Renal cortex interstitium (tissue), 11 donors: Measurements from ENCODE around the gene REEP1. TPM values are rescaled to one million over a fixed set of nuclear protein-coding genes. Genes with fewer than 3 reads are reported as not detected.
"Not testable (repeated sequence)": the region's sequence is repeated elsewhere in the genome, so short reads cannot be mapped to it uniquely, and the experiment has no call there.

ENCODE experiments used
- DNase-seq, 11 donors: peaks; one replicate each; pipeline ENCODE4 v3.0.0-alpha.2; 2013; ENCODE audit warnings: low read depth in 9 of 11, low spot score in 4 of 11; ENCODE audit errors: extremely low read depth in 1 of 11
- polyA plus RNA-seq, 3 donors: library from polyadenylated mRNA; unstranded; fragments of 120-200 nt; gene quantifications; one replicate each; pipeline ENCODE4 v1.2.1, GENCODE V29; 2013; ENCODE audit not compliant: insufficient read length in 3 of 3

REEP1 gene
- polyA plus RNA-seq, 3 donors: 2.6 to 3.5 (median 3.2) TPM

DNA sequence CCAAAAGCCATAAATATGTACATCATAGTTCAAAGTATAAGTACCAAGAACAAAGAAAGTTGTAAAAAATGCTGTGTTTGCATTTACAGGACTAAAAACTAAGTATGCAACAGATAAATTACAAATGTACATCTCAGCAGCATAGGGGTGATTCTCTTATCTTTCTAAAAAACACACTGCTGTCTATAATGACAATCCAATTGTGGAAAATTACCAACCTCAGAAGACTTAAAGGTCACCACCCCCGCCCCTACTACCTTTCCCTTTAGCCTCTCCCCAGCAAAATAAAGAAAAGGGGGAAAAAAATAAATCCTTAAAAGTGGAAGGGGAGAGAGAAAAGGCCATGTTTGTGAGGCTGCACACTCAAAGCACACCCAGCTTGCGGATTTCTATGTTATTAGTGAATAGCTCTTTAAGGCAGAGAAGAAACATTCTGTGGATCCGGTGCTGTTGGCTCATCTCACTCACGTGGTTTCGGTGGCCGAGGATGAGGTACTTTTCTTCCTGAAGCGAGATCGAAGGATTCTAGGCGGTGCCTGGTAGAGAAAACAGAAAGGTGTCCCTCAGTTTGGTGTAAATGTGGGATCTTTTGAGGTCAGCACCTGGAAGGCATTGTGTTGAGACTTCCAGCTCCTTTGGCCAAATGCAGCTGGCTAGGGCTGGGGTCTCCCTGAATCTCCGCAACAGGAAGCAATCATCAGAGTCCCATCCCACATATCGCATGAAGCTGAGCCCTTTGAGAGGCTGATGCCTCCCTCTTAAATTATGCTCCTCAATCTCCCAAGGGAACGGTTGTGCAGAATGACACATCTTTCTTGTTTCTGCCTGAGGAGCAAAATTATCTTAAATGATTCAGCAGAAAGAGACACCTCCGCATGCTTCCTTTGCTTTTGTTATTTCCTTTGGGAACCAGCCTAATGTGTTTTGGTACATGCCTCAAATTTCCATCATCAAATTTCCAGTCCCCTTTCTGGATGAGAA lies 120.6 kb downstream of the REEP1 start:
- DNase-seq: no peak

- DNase-seq: no peak
These were observed 123.0 kb downstream of the REEP1 start for GRCh38 chr2:86214503-86214832.

GRCh38 chr2:86213699-86214502 lies 123.5 kb downstream of the REEP1 start:
- no peak for DNase-seq

- DNase-seq: no peak
These were observed 124.4 kb downstream of the REEP1 start for GRCh38 chr2:86213056-86213455.

- no peak for DNase-seq
These were observed 125.6 kb downstream of the REEP1 start for GRCh38 chr2:86211796-86212188.

GRCh38 chr2:86211033-86211795 lies 126.2 kb downstream of the REEP1 start:
- no peak for DNase-seq

GRCh38 chr2:86204458-86204857 lies 133.0 kb downstream of the REEP1 start:
- DNase-seq: no peak

DNA sequence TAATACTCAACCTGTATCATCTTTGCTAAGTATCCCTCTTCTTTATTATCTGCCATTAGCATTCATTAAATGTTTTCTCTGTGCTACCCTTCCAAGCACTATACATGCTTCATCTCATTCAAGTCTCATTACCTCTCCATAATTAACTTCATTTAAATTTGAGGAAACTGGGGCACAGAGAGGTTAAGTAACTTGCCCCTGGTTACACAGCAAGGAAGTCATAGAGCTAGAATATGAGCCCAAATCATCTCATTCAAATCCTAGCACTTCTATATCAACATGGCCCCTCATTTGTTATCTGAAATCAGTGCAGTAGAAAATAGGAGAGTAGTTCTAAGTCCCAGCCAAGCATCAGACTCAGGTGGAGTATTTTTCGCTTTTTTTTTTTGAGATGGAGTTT lies 133.8 kb downstream of the REEP1 start:
- DNase-seq: no peak

GRCh38 chr2:86202702-86203101 lies 134.7 kb downstream of the REEP1 start:
- DNase-seq: no peak

DNA sequence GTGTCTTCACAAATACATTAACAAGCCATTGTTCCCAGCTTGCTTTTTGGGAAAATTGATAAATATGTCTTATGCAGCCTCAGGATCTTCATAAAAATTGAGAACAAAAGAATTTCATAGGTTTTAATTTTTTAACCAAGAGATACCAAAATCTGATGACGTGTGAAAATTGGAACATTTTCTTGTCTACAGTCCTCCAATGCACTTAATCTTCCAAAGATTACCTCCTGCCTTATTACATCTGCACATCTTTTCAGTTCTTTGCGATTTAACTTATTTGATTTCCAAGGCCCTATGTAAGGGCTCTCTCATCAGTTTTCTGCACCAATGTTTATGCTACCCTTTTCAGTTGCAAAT lies 135.1 kb downstream of the REEP1 start:
- no peak for DNase-seq

DNA sequence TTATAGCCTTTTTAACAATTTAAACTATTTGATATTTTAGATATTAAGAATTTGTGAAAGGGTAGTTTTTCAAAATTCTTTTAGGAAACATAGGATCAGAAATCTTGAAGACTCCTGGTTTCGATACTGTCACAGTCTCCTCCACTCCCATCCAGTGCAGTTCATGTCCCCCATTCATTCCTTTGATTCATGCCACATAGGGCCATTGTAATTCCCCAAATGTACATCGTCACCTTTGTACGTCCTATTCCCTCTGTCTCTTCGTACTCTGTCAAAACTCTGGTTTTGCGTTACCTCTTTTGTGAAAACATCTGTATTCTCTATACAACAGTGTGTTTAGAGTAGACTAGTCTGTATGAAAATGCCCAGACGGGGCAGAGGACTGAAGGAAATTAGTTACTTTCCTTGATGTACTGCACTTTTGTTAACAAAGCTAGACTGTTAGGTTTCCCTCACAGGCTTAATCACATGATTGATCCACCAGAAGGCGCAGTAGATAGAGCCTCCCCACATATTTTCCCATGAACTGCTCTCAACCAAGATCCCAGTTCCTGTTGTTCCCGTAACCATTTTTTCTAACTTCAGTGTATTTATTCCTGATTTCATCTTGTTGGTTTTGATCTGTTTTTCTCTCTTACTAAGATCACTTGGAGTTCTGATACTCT lies 135.6 kb downstream of the REEP1 start:
- DNase-seq: no peak

GRCh38 chr2:86200564-86200963 lies 136.9 kb downstream of the REEP1 start:
- DNase-seq: not testable (repeated sequence)

- no peak for DNase-seq
These were observed 137.6 kb downstream of the REEP1 start for GRCh38 chr2:86199834-86200177.

- DNase-seq: no peak
These were observed 141.5 kb downstream of the REEP1 start for GRCh38 chr2:86195808-86196387.

DNA sequence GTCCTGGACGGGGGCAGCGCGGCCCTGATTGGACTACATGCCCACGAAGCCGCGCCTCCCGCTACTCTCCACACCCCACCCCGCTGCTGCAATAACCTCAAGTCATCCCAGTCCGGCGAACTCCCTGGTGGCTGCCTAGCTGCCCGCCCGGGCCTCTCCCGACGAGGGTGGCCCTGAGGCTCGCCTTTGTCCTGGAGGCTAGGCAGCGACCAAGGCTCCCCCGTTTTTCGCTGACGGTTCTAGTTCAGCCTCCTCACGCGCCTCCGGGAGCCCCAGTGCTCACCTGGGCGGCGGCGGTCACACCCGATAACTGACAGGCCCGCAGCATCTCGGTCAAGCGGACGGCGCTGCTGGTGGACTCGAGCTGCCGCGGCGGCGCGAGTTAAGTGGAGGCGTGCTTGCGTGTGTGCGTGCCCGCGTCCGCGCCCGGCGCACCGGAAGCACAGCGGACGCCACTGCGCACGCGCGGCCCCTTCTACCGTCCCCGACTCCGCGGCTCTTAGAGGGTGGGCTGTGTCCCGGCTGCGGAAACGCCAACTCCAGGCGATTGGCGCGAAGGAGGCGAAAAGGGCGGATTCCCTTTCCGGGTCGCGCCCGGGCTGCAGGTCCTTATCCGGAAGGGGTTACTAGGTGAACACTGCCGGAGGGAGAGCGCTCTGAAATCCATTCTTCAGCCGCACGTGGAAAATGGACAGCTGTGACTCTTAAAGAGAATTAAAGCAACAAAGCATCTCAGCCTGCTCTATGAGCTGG lies 142.2 kb downstream of the REEP1 start, which contains the start of gene IMMT:
TSS of gene IMMT (minus strand) at position 408 of the 753 bp plus-strand sequence. CDS start at position 328, 80 bp downstream.
- DNase-seq: peak; percentile 86 to 95 (median 93)

DNA sequence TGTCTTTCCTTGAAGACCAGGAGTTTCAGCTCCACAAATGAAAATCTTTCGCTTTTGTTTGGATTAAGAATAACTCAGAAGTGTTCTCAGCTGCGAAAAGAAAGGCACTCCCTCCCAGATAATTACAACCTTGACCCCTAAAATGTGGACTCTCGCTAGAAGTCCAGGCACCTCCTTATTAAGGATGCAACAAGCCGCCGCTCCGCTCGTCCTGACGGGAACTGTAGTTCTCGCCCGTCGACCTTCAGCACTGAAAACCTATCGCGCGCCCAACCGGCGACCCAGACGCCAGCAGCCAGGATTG lies 142.7 kb downstream of the REEP1 start:
- DNase-seq: no peak

- DNase-seq: no peak
These were observed 143.4 kb downstream of the REEP1 start for GRCh38 chr2:86193901-86194567.
